ENCODE data around the gene TEAD3. TPM values are rescaled to one million over a fixed set of nuclear protein-coding genes. Genes with fewer than 3 reads are reported as not detected.

Gene TEAD3
- total RNA-seq, 4 donors from 2014 or later: 11.5 to 14.8 (median 13.5) TPM

DNA sequence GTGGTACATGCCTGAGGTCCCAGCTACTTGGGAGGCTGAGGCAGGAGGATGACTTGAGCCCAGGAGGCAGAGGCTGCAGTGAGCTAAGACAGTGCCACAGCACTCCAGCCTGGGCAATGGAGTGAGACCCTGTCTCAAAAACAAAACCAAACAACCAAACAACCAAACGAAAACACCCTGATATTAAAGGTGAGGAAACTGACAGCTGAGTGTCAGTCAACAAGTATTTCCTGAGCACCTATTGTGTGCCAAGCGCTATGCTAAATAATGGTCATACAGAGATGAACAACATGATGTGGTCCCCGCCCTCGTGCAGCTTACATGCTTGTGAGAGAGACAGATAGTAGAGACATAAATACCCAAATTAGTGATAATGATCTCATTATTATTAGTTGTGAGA, 17.7 kb upstream of the TEAD3 start:
- in situ Hi-C loops (cut with MboI; ENCODE audit: low sequenced_read_pairs in 4 of 4): no loop called here
- ATAC-seq (no peak), DNase-seq (no peak)
- H3K36me3 ChIP-seq: no peaks in the 10 kb centered on the region
- peaks cover 0 to 7% of the 10 kb centered on the region in 2 donors for H3K4me1 ChIP-seq
- H3K4me3 ChIP-seq: no peak overlapping the region
- H3K27ac ChIP-seq: no peak overlapping the region
- intact Hi-C loops (cut with DNase I; ENCODE audit: low total_unique reads): no loop called here
- H3K9me3 ChIP-seq: no peaks in the 10 kb centered on the region
- H3K27me3 ChIP-seq: peaks cover 6 to 11% (median 10%) of the 10 kb centered on the region in 3 donors
- TF ChIP-seq, protein P1, sequence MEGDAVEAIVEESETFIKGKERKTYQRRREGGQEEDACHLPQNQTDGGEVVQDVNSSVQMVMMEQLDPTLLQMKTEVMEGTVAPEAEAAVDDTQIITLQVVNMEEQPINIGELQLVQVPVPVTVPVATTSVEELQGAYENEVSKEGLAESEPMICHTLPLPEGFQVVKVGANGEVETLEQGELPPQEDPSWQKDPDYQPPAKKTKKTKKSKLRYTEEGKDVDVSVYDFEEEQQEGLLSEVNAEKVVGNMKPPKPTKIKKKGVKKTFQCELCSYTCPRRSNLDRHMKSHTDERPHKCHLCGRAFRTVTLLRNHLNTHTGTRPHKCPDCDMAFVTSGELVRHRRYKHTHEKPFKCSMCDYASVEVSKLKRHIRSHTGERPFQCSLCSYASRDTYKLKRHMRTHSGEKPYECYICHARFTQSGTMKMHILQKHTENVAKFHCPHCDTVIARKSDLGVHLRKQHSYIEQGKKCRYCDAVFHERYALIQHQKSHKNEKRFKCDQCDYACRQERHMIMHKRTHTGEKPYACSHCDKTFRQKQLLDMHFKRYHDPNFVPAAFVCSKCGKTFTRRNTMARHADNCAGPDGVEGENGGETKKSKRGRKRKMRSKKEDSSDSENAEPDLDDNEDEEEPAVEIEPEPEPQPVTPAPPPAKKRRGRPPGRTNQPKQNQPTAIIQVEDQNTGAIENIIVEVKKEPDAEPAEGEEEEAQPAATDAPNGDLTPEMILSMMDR (IDR thresholded peaks at IDR 0.05 in 4 of 5, conservative IDR thresholded peaks at IDR 0.05 in 1 of 5): no peak
- no peak for TF ChIP-seq POLR2A (IDR thresholded peaks at IDR 0.05)

- intact Hi-C loops (cut with DNase I; ENCODE audit: low total_unique reads) (no loop called here), in situ Hi-C loops (cut with MboI; ENCODE audit: low sequenced_read_pairs in 4 of 4) (no loop called here)
- Histone ChIP-seq H3K4me1 (peaks cover 0 to 7% of the 10 kb centered on the region in 2 donors), H3K27ac (no peak within 1 kb of the TSS), H3K4me3 (peak within 1 kb of the TSS in 1 of 4 donors; percentile 7), H3K36me3 (no peaks in the 10 kb centered on the region), H3K9me3 (no peaks in the 10 kb centered on the region), H3K27me3 (peaks cover 6 to 11% (median 10%) of the 10 kb centered on the region in 3 donors)
- no peak for DNase-seq
- no peak for ATAC-seq
- TF ChIP-seq, protein P1 (IDR thresholded peaks at IDR 0.05 in 4 of 5, conservative IDR thresholded peaks at IDR 0.05 in 1 of 5): no peak
- TF ChIP-seq POLR2A (IDR thresholded peaks at IDR 0.05): no peak
Measured at GRCh38 chr6:35512740-35513139, 15.9 kb upstream of the TEAD3 start, which contains the start of gene TULP1. TSS of gene TULP1 (minus strand) at chr6:35512896. CDS start at chr6:35512858, 38 bp downstream.

- no peaks in the 10 kb centered on the region for H3K36me3 ChIP-seq
- H3K4me1 ChIP-seq: peaks cover 0 to 7% of the 10 kb centered on the region in 2 donors
- no peaks in the 10 kb centered on the region for H3K9me3 ChIP-seq
- DNase-seq: no peak
- H3K4me3 ChIP-seq: peak overlapping the region in 1 of 4 donors; percentile 7
- TF ChIP-seq, protein P1 (IDR thresholded peaks at IDR 0.05 in 4 of 5, conservative IDR thresholded peaks at IDR 0.05 in 1 of 5): no peak
- no peak for TF ChIP-seq POLR2A (IDR thresholded peaks at IDR 0.05)
- H3K27ac ChIP-seq: no peak overlapping the region
- intact Hi-C loops (cut with DNase I; ENCODE audit: low total_unique reads) (no loop called here), in situ Hi-C loops (cut with MboI; ENCODE audit: low sequenced_read_pairs in 4 of 4) (no loop called here)
- peaks cover 6 to 11% (median 10%) of the 10 kb centered on the region in 3 donors for H3K27me3 ChIP-seq
- no peak for ATAC-seq
Measured at GRCh38 chr6:35512006-35512405, 15.1 kb upstream of the TEAD3 start.

DNA sequence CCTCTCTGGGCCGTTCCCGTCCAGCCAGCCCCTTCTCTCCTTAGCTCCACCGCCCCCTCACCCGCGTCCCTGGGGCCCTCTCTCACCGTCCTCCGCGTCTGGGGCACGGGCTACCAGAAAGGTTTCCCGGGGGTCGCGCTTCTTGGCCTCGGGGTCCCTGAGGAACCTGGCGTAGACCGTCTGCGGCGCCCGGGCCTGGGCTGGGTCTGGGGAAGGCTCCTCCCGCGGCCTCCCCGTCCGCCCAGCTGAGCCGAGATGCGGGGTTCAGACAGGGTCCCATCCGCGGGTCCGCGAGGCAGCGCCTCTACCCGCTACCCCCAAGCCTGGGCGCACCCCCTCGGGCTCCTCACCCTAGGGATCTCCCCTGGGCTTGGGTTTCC, 14.7 kb upstream of the TEAD3 start:
- ATAC-seq (no peak), DNase-seq (no peak)
- H3K36me3 ChIP-seq: no peaks in the 10 kb centered on the region
- no peak overlapping the region for H3K27ac ChIP-seq
- peak overlapping the region in 1 of 4 donors; percentile 7 for H3K4me3 ChIP-seq
- H3K27me3 ChIP-seq: peaks cover 6 to 11% (median 10%) of the 10 kb centered on the region in 3 donors
- TF ChIP-seq, protein P1 (IDR thresholded peaks at IDR 0.05 in 4 of 5, conservative IDR thresholded peaks at IDR 0.05 in 1 of 5): no peak
- TF ChIP-seq POLR2A (IDR thresholded peaks at IDR 0.05): no peak
- intact Hi-C loops (cut with DNase I; ENCODE audit: low total_unique reads): no loop called here
- in situ Hi-C loops (cut with MboI; ENCODE audit: low sequenced_read_pairs in 4 of 4): no loop called here
- H3K9me3 ChIP-seq: no peaks in the 10 kb centered on the region
- peaks cover 0 to 7% of the 10 kb centered on the region in 2 donors for H3K4me1 ChIP-seq

Data from gastrocnemius medialis (tissue), 4 donors.